Neuron (in vitro differentiated cells): ENCODE results near the gene MEOX1.
"Not testable (repeated sequence)": the region's sequence is repeated elsewhere in the genome, so short reads cannot be mapped to it uniquely, and the experiment has no call there.

Experiments
- H2AFZ ChIP-seq: one replicate; pipeline ENCODE4 v1.6.1; 2013; ENCODE audit warnings: low read depth, mild to moderate bottlenecking, inconsistent platforms, low read length, moderate library complexity
- H3K27me3 ChIP-seq: one replicate; pipeline ENCODE4 v1.6.1; 2013; ENCODE audit warnings: low read length; ENCODE audit not compliant: insufficient read depth
- H3K36me3 ChIP-seq: one replicate; pipeline ENCODE4 v1.6.1; 2013; ENCODE audit warnings: low read length; ENCODE audit not compliant: insufficient read depth
- H3K4me1 ChIP-seq: one replicate; pipeline ENCODE4 v1.6.1; 2013; ENCODE audit warnings: low read length; ENCODE audit not compliant: insufficient read depth
- H3K4me3 ChIP-seq: 2 replicates; pipeline ENCODE4 v1.5.1; 2013; ENCODE audit warnings: mild to moderate bottlenecking, low read length, moderate library complexity
- H3K9me3 ChIP-seq: one replicate; pipeline ENCODE4 v1.6.1; 2013; ENCODE audit warnings: low read length

MEOX1 gene

DNA sequence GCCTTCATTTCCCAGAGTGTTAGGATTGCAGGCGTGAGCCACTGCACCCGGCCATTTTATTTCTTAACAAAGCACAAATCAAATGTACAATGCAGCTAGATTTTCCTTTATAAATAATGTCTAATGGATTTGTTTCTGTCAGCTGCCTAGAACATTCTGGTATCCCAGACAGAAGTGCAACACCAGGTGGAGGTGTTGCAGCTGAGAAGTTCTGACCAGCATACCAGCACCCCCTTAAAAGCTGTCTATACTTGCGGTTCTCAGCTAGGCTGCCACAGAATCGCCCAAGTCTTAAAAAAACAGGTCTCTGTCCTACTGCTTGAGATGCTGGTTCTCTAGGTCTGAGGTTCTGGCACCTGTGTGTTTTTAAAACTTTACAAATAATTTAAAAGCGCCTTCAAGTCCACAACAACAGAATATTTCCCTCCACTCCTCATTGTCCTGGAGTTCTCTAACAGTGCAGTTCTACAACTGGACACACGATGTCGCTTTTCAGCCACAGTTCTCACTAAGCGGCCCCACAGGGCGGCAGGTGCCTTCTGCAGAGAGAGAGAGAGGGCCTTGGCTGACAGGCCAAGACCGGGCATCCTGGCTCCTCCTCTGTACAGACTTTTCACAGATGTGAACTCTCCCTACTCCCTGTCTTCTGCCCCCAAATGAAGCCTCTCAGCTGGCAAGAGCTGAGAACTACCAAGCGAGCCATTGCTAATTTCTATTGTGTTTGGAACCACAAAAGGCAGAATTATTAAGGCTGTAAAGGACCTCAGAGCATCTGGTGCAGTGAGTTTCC is 32.6 kb upstream of the MEOX1 start:
- no peaks in the 10 kb centered on the region for H3K36me3 ChIP-seq
- H3K4me1 ChIP-seq = peaks cover 21% of the 10 kb centered on the region
- H2AFZ ChIP-seq = peak overlapping the region; percentile 83
- no peaks in the 10 kb centered on the region for H3K9me3 ChIP-seq
- H3K27me3 ChIP-seq = no peaks in the 10 kb centered on the region
- H3K4me3 ChIP-seq = no peak overlapping the region

- Histone ChIP-seq H2AFZ (no peak overlapping the region), H3K36me3 (no peaks in the 10 kb centered on the region), H3K9me3 (no peaks in the 10 kb centered on the region), H3K27me3 (no peaks in the 10 kb centered on the region), H3K4me1 (peaks cover 15% of the 10 kb centered on the region), H3K4me3 (no peak overlapping the region)
Measured at GRCh38 chr17:43691317-43691693, 29.6 kb upstream of the MEOX1 start.

GRCh38 chr17:43690624-43691316 is 29.0 kb upstream of the MEOX1 start:
- no peaks in the 10 kb centered on the region for H3K27me3 ChIP-seq
- H3K4me1 ChIP-seq = peaks cover 10% of the 10 kb centered on the region
- H3K36me3 ChIP-seq = no peaks in the 10 kb centered on the region
- H3K9me3 ChIP-seq = no peaks in the 10 kb centered on the region
- no peak overlapping the region for H2AFZ ChIP-seq
- H3K4me3 ChIP-seq = no peak overlapping the region

DNA sequence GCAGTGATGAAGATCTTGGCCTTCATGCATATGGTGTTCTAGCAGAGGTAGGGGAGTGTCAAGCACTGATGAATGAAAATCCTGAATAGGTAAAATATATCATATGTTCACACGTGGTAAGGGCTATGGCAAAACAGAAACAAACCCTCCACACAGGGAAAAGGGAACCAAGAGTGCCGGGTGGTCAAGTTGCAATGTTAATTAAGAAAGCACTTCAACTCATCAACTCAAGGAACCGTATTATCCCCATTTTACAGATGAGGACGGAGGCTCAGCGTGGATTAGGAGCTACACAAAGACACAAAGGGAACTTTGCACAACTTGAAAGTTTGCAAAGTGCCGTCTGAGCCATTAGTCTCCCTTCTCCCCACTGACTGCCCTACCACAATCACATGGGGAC is 28.1 kb upstream of the MEOX1 start:
- H3K4me1 ChIP-seq = peaks cover 7% of the 10 kb centered on the region
- no peaks in the 10 kb centered on the region for H3K27me3 ChIP-seq
- H3K9me3 ChIP-seq = no peaks in the 10 kb centered on the region
- no peak overlapping the region for H2AFZ ChIP-seq
- no peak overlapping the region for H3K4me3 ChIP-seq
- H3K36me3 ChIP-seq = no peaks in the 10 kb centered on the region

DNA sequence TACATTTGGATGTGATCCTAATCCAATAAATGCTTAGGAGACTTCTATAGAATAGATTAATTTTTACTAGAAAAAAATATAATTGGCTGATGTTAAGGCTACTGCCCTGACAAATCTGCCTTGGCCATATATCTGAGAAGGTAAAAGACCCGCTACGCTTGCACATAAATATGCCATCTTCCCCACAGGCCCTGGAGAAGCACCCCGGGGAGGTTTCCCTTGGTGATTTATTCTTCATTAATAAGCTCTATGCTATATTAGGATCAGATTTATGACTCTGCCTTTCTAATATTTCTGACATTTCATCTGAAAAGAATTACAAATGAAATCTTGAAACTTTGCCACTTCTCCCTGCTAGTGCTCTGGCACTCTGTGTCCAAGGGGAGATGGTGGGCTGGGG is 27.4 kb upstream of the MEOX1 start:
- H3K36me3 ChIP-seq = no peaks in the 10 kb centered on the region
- H3K9me3 ChIP-seq = no peaks in the 10 kb centered on the region
- no peak overlapping the region for H3K4me3 ChIP-seq
- H3K4me1 ChIP-seq = peaks cover 2% of the 10 kb centered on the region
- H2AFZ ChIP-seq = no peak overlapping the region
- peaks cover under 1% of the 10 kb centered on the region for H3K27me3 ChIP-seq

GRCh38 chr17:43686957-43687356 is 25.2 kb upstream of the MEOX1 start:
- H2AFZ ChIP-seq, H3K27me3 ChIP-seq: not testable (repeated sequence)

DNA sequence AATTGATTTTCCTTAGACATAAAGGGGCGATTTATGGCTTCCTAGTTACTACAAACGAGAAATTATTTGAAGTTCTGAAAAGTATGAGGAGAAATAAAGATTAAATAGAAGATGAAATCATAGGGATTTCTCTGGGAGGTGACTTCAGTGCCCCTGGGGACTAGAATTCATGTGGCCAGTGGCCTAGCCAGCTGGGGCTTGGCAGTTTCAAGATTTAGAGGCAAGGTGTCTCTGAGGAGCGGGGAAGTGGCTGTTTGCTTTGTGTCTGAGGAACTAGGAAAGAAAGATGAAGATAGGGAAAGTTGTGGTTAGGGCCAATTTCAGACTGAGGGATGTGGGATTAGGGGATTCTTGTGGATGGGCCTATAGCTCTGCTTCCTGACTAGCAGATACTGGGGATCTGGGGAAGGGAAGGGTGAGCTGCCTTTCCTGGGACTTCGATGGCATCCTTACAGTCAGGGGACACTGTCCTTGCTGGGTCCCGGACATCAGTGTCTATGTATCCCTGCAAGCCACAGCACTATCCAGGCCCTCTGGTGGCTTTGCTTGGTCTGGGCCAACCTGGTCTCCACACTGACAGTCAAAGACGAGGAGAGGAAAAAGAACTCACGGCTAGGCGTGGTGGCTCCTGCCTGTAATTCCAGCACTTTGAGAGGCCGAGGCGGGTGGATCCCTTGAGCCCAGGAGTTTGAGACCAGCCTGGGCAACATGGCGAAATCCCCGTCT is 22.4 kb upstream of the MEOX1 start:
- Histone ChIP-seq H3K4me3 (no peak overlapping the region), H3K9me3 (no peaks in the 10 kb centered on the region), H3K36me3 (no peaks in the 10 kb centered on the region), H2AFZ (no peak overlapping the region), H3K4me1 (no peaks in the 10 kb centered on the region), H3K27me3 (peaks cover 8% of the 10 kb centered on the region)

More at GRCh38 chr17:43686957-43687356, 25.2 kb upstream of the MEOX1 start:
- H3K9me3 ChIP-seq, H3K36me3 ChIP-seq, H3K4me1 ChIP-seq, H3K4me3 ChIP-seq: not testable (repeated sequence)

DNA sequence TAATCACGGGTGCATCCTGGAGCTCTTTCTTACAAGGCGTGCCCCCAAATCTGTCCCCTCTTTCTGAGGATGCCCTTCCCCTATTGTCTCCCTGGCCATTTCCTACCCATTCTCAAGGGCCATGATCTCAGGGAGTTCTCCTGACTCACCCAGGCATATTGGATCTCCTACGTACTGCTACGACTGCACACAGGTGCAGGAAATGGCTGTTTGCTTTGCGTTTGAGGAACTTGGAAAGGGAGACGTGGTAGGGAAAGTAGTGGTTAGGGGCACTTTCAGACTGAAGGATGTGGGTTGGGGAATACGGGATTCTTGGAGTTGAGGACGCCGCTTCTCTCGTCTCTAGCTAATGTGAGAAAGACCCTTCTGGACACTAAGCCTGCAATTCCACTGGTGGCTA is 18.7 kb upstream of the MEOX1 start:
- Histone ChIP-seq H3K4me3 (no peak overlapping the region), H3K9me3 (no peaks in the 10 kb centered on the region), H3K36me3 (no peaks in the 10 kb centered on the region), H2AFZ (no peak overlapping the region), H3K27me3 (peaks cover 8% of the 10 kb centered on the region), H3K4me1 (peaks cover 17% of the 10 kb centered on the region)

GRCh38 chr17:43679911-43680310 is 18.2 kb upstream of the MEOX1 start:
- Histone ChIP-seq H3K4me1 (peaks cover 18% of the 10 kb centered on the region), H3K36me3 (no peaks in the 10 kb centered on the region), H2AFZ (no peak overlapping the region), H3K27me3 (peaks cover 8% of the 10 kb centered on the region), H3K4me3 (no peak overlapping the region), H3K9me3 (no peaks in the 10 kb centered on the region)

GRCh38 chr17:43679401-43679800 is 17.7 kb upstream of the MEOX1 start:
- Histone ChIP-seq H2AFZ (no peak overlapping the region), H3K4me3 (no peak overlapping the region), H3K9me3 (no peaks in the 10 kb centered on the region), H3K4me1 (peaks cover 18% of the 10 kb centered on the region), H3K27me3 (peaks cover 8% of the 10 kb centered on the region), H3K36me3 (no peaks in the 10 kb centered on the region)

DNA sequence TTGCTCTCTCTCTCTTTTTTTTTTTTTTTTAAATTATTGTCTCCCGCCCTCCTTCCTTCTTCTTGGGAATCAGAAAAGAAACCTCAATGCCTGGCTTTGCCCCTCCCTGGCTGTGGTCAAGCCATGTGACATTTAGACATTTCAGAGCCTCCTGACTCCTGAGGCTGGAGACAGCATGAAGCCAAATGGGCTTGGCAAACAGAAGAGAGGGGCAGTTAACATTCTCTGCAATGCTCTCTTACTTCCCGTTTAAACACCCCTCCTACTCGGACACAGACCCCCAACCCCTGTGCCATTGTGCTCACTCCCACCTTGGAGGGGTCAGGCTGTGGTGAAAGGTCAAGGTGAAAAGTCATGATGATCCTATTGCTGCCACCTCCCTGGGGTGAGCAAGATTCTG is 14.7 kb upstream of the MEOX1 start:
- no peak overlapping the region for H3K4me3 ChIP-seq

GRCh38 chr17:43674394-43674793 is 12.7 kb upstream of the MEOX1 start:
- peaks cover 18% of the 10 kb centered on the region for H3K4me1 ChIP-seq
- no peak overlapping the region for H3K4me3 ChIP-seq
- H2AFZ ChIP-seq = no peak overlapping the region
- H3K9me3 ChIP-seq = no peaks in the 10 kb centered on the region
- no peaks in the 10 kb centered on the region for H3K36me3 ChIP-seq
- no peaks in the 10 kb centered on the region for H3K27me3 ChIP-seq

More for the DNA sequence above, 14.7 kb upstream of the MEOX1 start:
- no peaks in the 10 kb centered on the region for H3K9me3 ChIP-seq
- no peaks in the 10 kb centered on the region for H3K27me3 ChIP-seq
- H3K4me1 ChIP-seq = peaks cover 18% of the 10 kb centered on the region
- no peak overlapping the region for H2AFZ ChIP-seq
- H3K36me3 ChIP-seq = no peaks in the 10 kb centered on the region
